Thoracic aorta (tissue), 2 donors: ENCODE measurements around the gene RIMOC1. TPM values are rescaled to one million over a fixed set of nuclear protein-coding genes. Genes with fewer than 3 reads are reported as not detected.
"Not testable (repeated sequence)": the region's sequence is repeated elsewhere in the genome, so short reads cannot be mapped to it uniquely, and the experiment has no call there.

ENCODE experiments used
- ATAC-seq: fragments of 150-250 bp; one replicate; pipeline ENCODE4 v1.8.0; 2017; ENCODE audit warnings: low read depth; ENCODE audit not compliant: insufficient number of reproducible peaks, low FRiP score
- DNase-seq: peaks from one replicate; pipeline ENCODE4 v3.0.0-alpha.2; 2020; ENCODE audit warnings: low spot score
- H3K27ac ChIP-seq, 2 donors: fragments of 200-600 bp; sonication (generic); 1 replicate in 1 of 2; 2 replicates in 1 of 2; pipeline ENCODE4 v1.5.1; 2016; ENCODE audit warnings: mild to moderate bottlenecking in 2 of 2, moderate library complexity in 2 of 2
- H3K27me3 ChIP-seq: fragments of 200-600 bp; sonication (generic); replicated peaks from 2 replicates; pipeline ENCODE4 v1.6.0; 2016; ENCODE audit warnings: mild to moderate bottlenecking; ENCODE audit not compliant: insufficient read depth
- H3K36me3 ChIP-seq: fragments of 200-600 bp; sonication (generic); one replicate; pipeline ENCODE4 v1.5.1; 2016
- H3K4me1 ChIP-seq, 2 donors: fragments of 200-600 bp; sonication (generic); 1 replicate in 1 of 2; 2 replicates in 1 of 2; pipeline versions ENCODE4 v1.5.1 to v1.6.0; 2016; ENCODE audit warnings: low read depth in 2 of 2, mild to moderate bottlenecking in 1 of 2; ENCODE audit not compliant: control insufficient read depth in 1 of 2
- H3K4me3 ChIP-seq: fragments of 200-600 bp; sonication (generic); 2 replicates; pipeline ENCODE4 v1.5.1; 2016; ENCODE audit warnings: mild to moderate bottlenecking
- H3K9me3 ChIP-seq: fragments of 200-600 bp; sonication (generic); 2 replicates; pipeline ENCODE4 v1.5.1; 2016
- total RNA-seq, 2 donors: library from RNA; depleted of rRNA; stranded (reverse); fragments of >200 nt; gene quantifications; one replicate each; pipeline versions ENCODE4 v1.1.0 to v1.2.3, GENCODE V29; 2016
- TF ChIP-seq, protein P1 (sequence below): fragments of 200-600 bp; sonication (generic); IDR thresholded peaks from one replicate; pipeline ENCODE4 v1.5.1; 2019; ENCODE audit warnings: antibody characterized with exemption

The RIMOC1 gene
- total RNA-seq, 2 donors from 2014 or later = 14.1 to 22.9 TPM

DNA sequence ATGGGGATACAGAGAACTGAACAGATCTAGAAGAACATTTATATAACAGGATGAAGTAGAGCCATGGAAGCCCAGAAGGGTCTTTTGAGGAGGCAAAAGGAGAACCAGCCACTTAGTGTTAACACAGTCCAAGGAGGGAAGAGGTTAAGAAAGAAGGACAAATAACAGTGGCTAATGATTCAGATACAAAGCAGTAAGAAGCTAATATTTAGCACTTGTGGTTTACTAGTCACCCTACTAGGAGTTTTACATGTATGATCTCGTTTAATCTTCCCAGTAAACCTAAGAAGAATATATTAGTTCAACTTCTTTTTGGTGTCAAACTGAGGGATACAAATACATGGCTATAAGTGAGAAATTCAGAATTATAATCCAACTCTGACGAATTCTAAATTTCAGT, 28.6 kb downstream of the RIMOC1 start:
- H3K9me3 ChIP-seq = no peaks in the 10 kb centered on the region
- H3K27ac ChIP-seq = no peak overlapping the region
- no peak overlapping the region for H3K4me3 ChIP-seq
- no peaks in the 10 kb centered on the region for H3K4me1 ChIP-seq
- DNase-seq (no peak), ATAC-seq (no peak)
- no peaks in the 10 kb centered on the region for H3K27me3 ChIP-seq
- peaks cover 9% of the 10 kb centered on the region for H3K36me3 ChIP-seq
- TF ChIP-seq, protein P1, sequence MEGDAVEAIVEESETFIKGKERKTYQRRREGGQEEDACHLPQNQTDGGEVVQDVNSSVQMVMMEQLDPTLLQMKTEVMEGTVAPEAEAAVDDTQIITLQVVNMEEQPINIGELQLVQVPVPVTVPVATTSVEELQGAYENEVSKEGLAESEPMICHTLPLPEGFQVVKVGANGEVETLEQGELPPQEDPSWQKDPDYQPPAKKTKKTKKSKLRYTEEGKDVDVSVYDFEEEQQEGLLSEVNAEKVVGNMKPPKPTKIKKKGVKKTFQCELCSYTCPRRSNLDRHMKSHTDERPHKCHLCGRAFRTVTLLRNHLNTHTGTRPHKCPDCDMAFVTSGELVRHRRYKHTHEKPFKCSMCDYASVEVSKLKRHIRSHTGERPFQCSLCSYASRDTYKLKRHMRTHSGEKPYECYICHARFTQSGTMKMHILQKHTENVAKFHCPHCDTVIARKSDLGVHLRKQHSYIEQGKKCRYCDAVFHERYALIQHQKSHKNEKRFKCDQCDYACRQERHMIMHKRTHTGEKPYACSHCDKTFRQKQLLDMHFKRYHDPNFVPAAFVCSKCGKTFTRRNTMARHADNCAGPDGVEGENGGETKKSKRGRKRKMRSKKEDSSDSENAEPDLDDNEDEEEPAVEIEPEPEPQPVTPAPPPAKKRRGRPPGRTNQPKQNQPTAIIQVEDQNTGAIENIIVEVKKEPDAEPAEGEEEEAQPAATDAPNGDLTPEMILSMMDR = no peak

DNA sequence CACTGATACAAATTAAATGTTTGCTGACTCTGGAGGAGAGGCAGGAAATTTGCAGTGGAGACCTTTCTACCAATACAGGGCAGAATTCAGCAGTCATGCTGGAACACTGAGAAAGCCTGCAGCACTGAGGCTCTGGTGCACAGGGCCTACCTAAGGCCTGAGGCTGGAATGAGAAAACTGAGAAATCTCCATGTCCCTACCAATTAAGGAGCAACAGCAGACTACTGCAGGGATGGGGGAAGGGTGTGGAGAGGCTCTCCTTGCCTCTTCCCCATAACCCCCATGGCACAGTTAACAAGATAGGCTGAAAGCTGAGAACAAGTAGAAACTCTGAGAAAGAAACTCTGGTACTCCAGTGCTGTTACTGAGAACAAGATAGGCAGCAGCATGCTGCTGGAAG, 31.4 kb downstream of the RIMOC1 start:
- peaks cover 9% of the 10 kb centered on the region for H3K36me3 ChIP-seq
- no peak for ATAC-seq

DNA sequence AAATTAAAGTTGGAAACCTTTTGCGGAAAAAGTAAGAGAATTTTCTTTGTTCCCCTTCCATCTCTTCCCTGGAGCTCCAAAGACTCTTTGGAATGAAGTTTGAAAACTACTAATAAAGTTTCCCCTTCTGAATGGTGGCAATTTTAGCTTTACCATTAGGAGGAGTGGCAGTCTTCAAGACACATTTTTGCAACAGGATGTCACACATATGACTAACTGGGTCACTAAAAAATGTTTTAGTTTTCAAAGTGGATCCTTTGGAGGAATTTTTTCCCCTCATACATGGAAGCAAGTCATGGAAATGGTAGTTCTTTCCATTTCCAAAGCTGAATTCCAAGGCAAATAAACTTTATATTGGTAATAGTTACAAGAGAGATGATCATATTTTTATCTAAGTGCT, 36.5 kb downstream of the RIMOC1 start:
- Histone ChIP-seq H3K4me3 (no peak overlapping the region), H3K4me1 (no peaks in the 10 kb centered on the region), H3K27ac (no peak overlapping the region), H3K9me3 (no peaks in the 10 kb centered on the region), H3K36me3 (peaks cover 4% of the 10 kb centered on the region), H3K27me3 (no peaks in the 10 kb centered on the region)
- DNase-seq (no peak), ATAC-seq (no peak)
- TF ChIP-seq, protein P1 = no peak

More for the DNA sequence above, 31.4 kb downstream of the RIMOC1 start:
- H3K4me3 ChIP-seq = no peak overlapping the region
- no peak overlapping the region for H3K27ac ChIP-seq
- H3K27me3 ChIP-seq = no peaks in the 10 kb centered on the region
- H3K9me3 ChIP-seq = no peaks in the 10 kb centered on the region
- TF ChIP-seq, protein P1 = no peak
- no peaks in the 10 kb centered on the region for H3K4me1 ChIP-seq
- DNase-seq = no peak

DNA sequence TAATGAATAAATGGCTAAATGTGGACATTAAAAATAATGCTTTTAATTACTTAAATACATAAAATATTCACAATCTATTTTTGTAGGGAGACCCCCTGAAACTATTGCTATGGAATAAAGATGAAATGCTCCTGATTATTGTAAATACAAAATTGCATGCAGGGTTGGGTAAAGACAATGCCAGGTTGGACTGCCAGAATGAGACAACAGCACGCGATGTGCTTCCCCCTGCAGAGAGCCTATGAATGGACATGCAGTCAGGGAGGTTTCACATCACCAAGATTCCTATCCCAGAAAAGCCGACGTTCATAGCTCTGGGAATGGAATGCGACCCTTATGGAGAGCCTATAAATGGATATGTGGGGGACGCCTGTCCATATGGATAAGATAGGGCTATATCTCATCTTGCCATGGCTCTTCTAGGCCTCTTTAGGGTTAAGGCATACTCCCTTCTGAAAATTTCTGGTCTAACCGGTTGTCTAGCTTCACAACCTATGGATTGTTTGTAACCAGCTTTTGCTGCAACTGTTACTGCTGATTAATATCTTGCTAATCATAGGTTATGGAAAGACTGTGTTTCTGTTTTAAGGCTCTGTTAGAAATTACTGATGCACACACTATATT, 41.3 kb downstream of the RIMOC1 start:
- not testable (repeated sequence) for H3K4me3 ChIP-seq, ATAC-seq, H3K36me3 ChIP-seq, H3K27me3 ChIP-seq, H3K4me1 ChIP-seq, H3K9me3 ChIP-seq, H3K27ac ChIP-seq, DNase-seq

DNA sequence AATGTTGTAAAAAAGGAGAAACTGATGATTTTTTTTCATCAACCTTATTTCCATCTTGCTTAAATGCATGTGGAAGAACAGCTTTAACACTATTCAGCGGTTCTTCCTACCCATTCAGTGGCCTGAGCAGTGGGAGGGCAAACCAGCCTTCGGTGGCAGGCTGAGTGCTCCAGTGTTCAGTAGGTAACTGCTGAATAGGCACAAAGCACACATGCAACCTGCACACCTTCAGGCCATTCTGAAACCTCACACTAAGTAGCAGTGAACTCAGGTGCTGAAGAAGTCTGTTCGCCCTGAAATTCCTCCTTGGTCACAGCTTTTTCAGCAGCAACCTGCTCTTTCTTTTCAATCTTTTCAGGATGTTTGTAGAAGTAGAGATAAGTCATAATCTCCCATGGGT, 47.1 kb downstream of the RIMOC1 start:
- TF ChIP-seq, protein P1 = no peak
- H3K4me3 ChIP-seq = no peak overlapping the region
- H3K9me3 ChIP-seq = no peaks in the 10 kb centered on the region
- no peaks in the 10 kb centered on the region for H3K27me3 ChIP-seq
- H3K27ac ChIP-seq = no peak overlapping the region
- H3K36me3 ChIP-seq = no peaks in the 10 kb centered on the region
- no peaks in the 10 kb centered on the region for H3K4me1 ChIP-seq
- DNase-seq = no peak
- no peak for ATAC-seq

Other genes with a start within 250 kb of the RIMOC1 start
- gene OXCT1, start 33.9 kb upstream of the RIMOC1 start, total RNA-seq = 10 to 100 TPM; 19.6 to 30.6 TPM
- gene FBXO4, start 20.9 kb downstream of the RIMOC1 start, total RNA-seq = 10 to 100 TPM; 16.2 TPM